H1 (cell line): Measurements from ENCODE around the gene CDADC1. TPM values are rescaled to one million over a fixed set of nuclear protein-coding genes. Genes with fewer than 3 reads are reported as not detected.

Source experiments
- CTCF ChIA-PET: fragments of 300-600 bp; sonication (Branson Sonifier 250); formaldehyde crosslinking; loops from one replicate; lab custom pipeline; 2021; ENCODE audit not compliant: partially characterized antibody; lab: Charles Lee
- POLR2A ChIA-PET: fragments of 300-600 bp; sonication (Branson Sonifier 250); formaldehyde crosslinking; loops from one replicate; lab custom pipeline; 2021; ENCODE audit warnings: inconsistent platforms; ENCODE audit not compliant: partially characterized antibody; lab: Charles Lee
- DNase-seq, 2 experiments: peaks; one replicate each; pipeline versions ENCODE4 v3.0.0 to v3.0.0-alpha.2; 2010 to 2022; ENCODE audit warnings: low spot score in 2 of 2, low read depth in 1 of 2, mixed read lengths in 1 of 2
- FAIRE-seq: peaks from 2 replicates; lab custom pipeline; 2011; peaks lifted over from hg19 to GRCh38; lab: Jason Lieb, UNC
- H2AFZ ChIP-seq: 2 replicates; pipeline ENCODE4 v1.8.1; 2012; ENCODE audit warnings: low read length, inconsistent platforms
- H2AK5ac ChIP-seq: 2 replicates; pipeline ENCODE4 v1.6.1; 2013; ENCODE audit warnings: low read depth, low read length
- H2BK120ac ChIP-seq: replicated peaks from 2 replicates; pipeline ENCODE3; 2013; ENCODE audit warnings: low read depth, low read length, inconsistent platforms
- H2BK12ac ChIP-seq: 2 replicates; pipeline ENCODE4 v1.6.1; 2013; ENCODE audit warnings: low read depth, low read length
- H2BK15ac ChIP-seq: 2 replicates; pipeline ENCODE4 v1.6.1; 2013; ENCODE audit warnings: low read length
- H2BK20ac ChIP-seq: 2 replicates; pipeline ENCODE4 v1.6.1; 2013; ENCODE audit warnings: low read length
- H2BK5ac ChIP-seq: 2 replicates; pipeline ENCODE4 v1.6.1; 2013; ENCODE audit warnings: low read depth, low read length
- H3K14ac ChIP-seq: 2 replicates; pipeline ENCODE4 v1.6.1; 2013; ENCODE audit warnings: inconsistent platforms; ENCODE audit not compliant: insufficient read length
- H3K18ac ChIP-seq: 2 replicates; pipeline ENCODE4 v1.6.1; 2013; ENCODE audit warnings: low read length; ENCODE audit errors: extremely low read depth
- H3K23ac ChIP-seq: 2 replicates; pipeline ENCODE4 v1.6.1; 2013; ENCODE audit warnings: inconsistent platforms; ENCODE audit not compliant: insufficient read length
- H3K23me2 ChIP-seq: 2 replicates; pipeline ENCODE4 v1.6.1; 2013; ENCODE audit warnings: low read depth, low read length
- H3K27ac ChIP-seq: 2 replicates; pipeline ENCODE4 v1.6.1; 2011; ENCODE audit warnings: low read depth, low read length, inconsistent platforms
- H3K27me3 ChIP-seq, 4 experiments: replicated peaks in 1 of 4; 1 replicate in 1 of 4; 2 replicates in 3 of 4; pipeline versions ENCODE4 v1.6.1 to v1.8.1; 2011 to 2013; ENCODE audit warnings: low read length in 3 of 4, mild to moderate bottlenecking in 3 of 4, inconsistent platforms in 2 of 4, mixed read lengths in 2 of 4, moderate library complexity in 1 of 4; ENCODE audit not compliant: control insufficient read depth in 3 of 4, insufficient read depth in 3 of 4; ENCODE audit errors: extremely low read depth in 1 of 4
- H3K36me3 ChIP-seq, 4 experiments: 2 replicates each; pipeline versions ENCODE4 v1.6.1 to v1.8.1; 2011 to 2013; ENCODE audit warnings: mild to moderate bottlenecking in 4 of 4, low read length in 3 of 4, moderate library complexity in 2 of 4, control low read depth in 1 of 4, inconsistent platforms in 1 of 4; ENCODE audit not compliant: insufficient read depth in 4 of 4, control insufficient read depth in 2 of 4
- H3K4ac ChIP-seq: replicated peaks from 2 replicates; pipeline ENCODE3; 2013; ENCODE audit warnings: low read length, low read depth, mixed read lengths, inconsistent platforms; ENCODE audit not compliant: insufficient read length
- H3K4me1 ChIP-seq, 4 experiments: replicated peaks in 1 of 4; 1 replicate in 1 of 4; 2 replicates in 3 of 4; pipeline versions ENCODE4 v1.6.1 to v1.8.1; 2011 to 2013; ENCODE audit warnings: low read length in 3 of 4, inconsistent platforms in 2 of 4, mixed read lengths in 1 of 4; ENCODE audit not compliant: insufficient read depth in 4 of 4, control insufficient read depth in 3 of 4
- H3K4me2 ChIP-seq, 2 experiments: 2 replicates each; pipeline versions ENCODE4 v1.6.1 to v1.8.1; 2011 to 2013; ENCODE audit warnings: low read depth in 2 of 2, low read length in 2 of 2, control low read depth in 1 of 2, inconsistent platforms in 1 of 2, mild to moderate bottlenecking in 1 of 2; ENCODE audit not compliant: insufficient read depth in 1 of 2
- H3K4me3 ChIP-seq, 4 experiments: fragments of 200-600, 300-600 bp in 1 of 4; sonication (generic), shearing (Covaris generic), sonication (Bioruptor Twin) in 1 of 4; 2 replicates each; pipeline versions ENCODE4 v1.5.1 to v1.8.1; 2011 to 2016; ENCODE audit warnings: low read length in 4 of 4, low read depth in 3 of 4, control low read depth in 2 of 4, inconsistent platforms in 2 of 4, mild to moderate bottlenecking in 2 of 4, mixed read lengths in 1 of 4, moderate library complexity in 1 of 4; ENCODE audit not compliant: insufficient read depth in 2 of 4; ENCODE audit errors: extremely low read depth in 1 of 4
- H3K56ac ChIP-seq: replicated peaks from 2 replicates; pipeline ENCODE3; 2013; ENCODE audit warnings: low read depth, mild to moderate bottlenecking, mixed read lengths, low read length, inconsistent platforms; ENCODE audit not compliant: insufficient read length
- H3K79me1 ChIP-seq: 2 replicates; pipeline ENCODE4 v1.6.1; 2013; ENCODE audit warnings: low read depth, low read length, control low read depth
- H3K79me2 ChIP-seq, 2 experiments: 2 replicates each; pipeline versions ENCODE4 v1.6.1 to v1.8.1; 2012 to 2013; ENCODE audit warnings: low read length in 2 of 2, mild to moderate bottlenecking in 2 of 2, inconsistent platforms in 1 of 2; ENCODE audit not compliant: insufficient read depth in 2 of 2, control insufficient read depth in 1 of 2
- H3K9ac ChIP-seq, 4 experiments: replicated peaks in 1 of 4; 1 replicate in 1 of 4; 2 replicates in 3 of 4; pipeline versions ENCODE4 v1.6.1 to v1.8.1; 2011 to 2013; ENCODE audit warnings: low read depth in 3 of 4, low read length in 3 of 4, control low read depth in 2 of 4, mild to moderate bottlenecking in 2 of 4, moderate library complexity in 2 of 4, inconsistent platforms in 1 of 4; ENCODE audit errors: extremely low read depth in 1 of 4
- H3K9me3 ChIP-seq, 2 experiments: 2 replicates each; pipeline versions ENCODE4 v1.6.1 to v1.8.1; 2012 to 2013; ENCODE audit warnings: mild to moderate bottlenecking in 2 of 2, moderate library complexity in 2 of 2, control low read depth in 1 of 2, inconsistent platforms in 1 of 2, low read depth in 1 of 2, low read length in 1 of 2, mixed read lengths in 1 of 2; ENCODE audit not compliant: insufficient read depth in 2 of 2
- H4K20me1 ChIP-seq, 2 experiments: replicated peaks in 1 of 2; 2 replicates each; pipeline versions ENCODE3 to v1.8.1; 2011 to 2013; ENCODE audit warnings: inconsistent platforms in 2 of 2, low read length in 2 of 2, mild to moderate bottlenecking in 1 of 2; ENCODE audit not compliant: insufficient read depth in 2 of 2, control insufficient read depth in 1 of 2
- H4K5ac ChIP-seq: 2 replicates; pipeline ENCODE4 v1.6.1; 2013; ENCODE audit warnings: low read length, low read depth, mixed read lengths, inconsistent platforms; ENCODE audit not compliant: insufficient read length
- H4K8ac ChIP-seq: 2 replicates; pipeline ENCODE4 v1.8.0; 2013; ENCODE audit warnings: mild to moderate bottlenecking, moderate library complexity, low read length, inconsistent platforms; ENCODE audit not compliant: insufficient read depth; ENCODE audit errors: extremely low read depth
- H4K91ac ChIP-seq: replicated peaks from 2 replicates; pipeline ENCODE3; 2013; ENCODE audit warnings: low read length, mixed read lengths, inconsistent platforms; ENCODE audit not compliant: insufficient read length
- BACH1 ChIP-seq: IDR thresholded peaks from 2 replicates; pipeline ENCODE4 v1.6.1; 2012; ENCODE audit warnings: low read length, improper control_type of control experiment
- BRCA1 ChIP-seq: IDR thresholded peaks from 2 replicates; pipeline ENCODE4 v1.6.1; 2012; ENCODE audit warnings: low read depth, low read length, improper control_type of control experiment
- CBX8 ChIP-seq: fragments of 300-800, 300-1000 bp; sonication (generic); IDR thresholded peaks from 2 replicates; pipeline ENCODE4 v1.7.1; 2016; ENCODE audit warnings: low read depth, low read length, borderline replicate concordance
- GABPA ChIP-seq: IDR thresholded peaks from 2 replicates; pipeline ENCODE4 v1.6.1; 2011; ENCODE audit warnings: mild to moderate bottlenecking, low read length, moderate library complexity, borderline replicate concordance; ENCODE audit not compliant: insufficient read depth
- JUN ChIP-seq: IDR thresholded peaks from 2 replicates; pipeline ENCODE4 v1.6.1; 2011; ENCODE audit warnings: low read depth, mild to moderate bottlenecking, improper control_type of control experiment, low read length
- KDM4A ChIP-seq: IDR thresholded peaks from one replicate; pipeline ENCODE4 v1.7.1; 2012; ENCODE audit warnings: low read depth, mild to moderate bottlenecking, moderate library complexity, low read length, inconsistent platforms; ENCODE audit not compliant: severe bottlenecking
- MAFK ChIP-seq: IDR thresholded peaks from 2 replicates; pipeline ENCODE4 v1.6.1; 2012; ENCODE audit warnings: low read depth, mild to moderate bottlenecking, improper control_type of control experiment, low read length
- NANOG ChIP-seq: IDR thresholded peaks from 2 replicates; pipeline ENCODE4 v1.6.1; 2011; ENCODE audit warnings: low read length, low read depth, mild to moderate bottlenecking, inconsistent platforms; ENCODE audit not compliant: insufficient read depth, poor library complexity, severe bottlenecking
- POLR2AphosphoS5 ChIP-seq: IDR thresholded peaks from 2 replicates; pipeline ENCODE4 v1.6.1; 2011; ENCODE audit warnings: low read depth, low read length
- RAD21 ChIP-seq, 2 experiments: IDR thresholded peaks in 1 of 2; conservative IDR thresholded peaks in 1 of 2; 2 replicates each; pipeline ENCODE4 v1.6.1; 2011; ENCODE audit warnings: low read depth in 2 of 2, low read length in 2 of 2, improper control_type of control experiment in 1 of 2, inconsistent platforms in 1 of 2, mild to moderate bottlenecking in 1 of 2, moderate library complexity in 1 of 2
- SRF ChIP-seq: IDR thresholded peaks from 2 replicates; pipeline ENCODE4 v1.6.1; 2011; ENCODE audit warnings: mild to moderate bottlenecking, low read depth, low read length, moderate library complexity
- SUZ12 ChIP-seq: fragments of 200-600 bp; sonication (generic); IDR thresholded peaks from 2 replicates; pipeline ENCODE4 v1.6.1; 2012; ENCODE audit warnings: mild to moderate bottlenecking, inconsistent platforms, low read length, moderate library complexity, mixed read lengths
- WGBS, 2 experiments: shearing (Covaris generic) in 1 of 2; methylation state at CpG; one replicate each; pipeline versions ENCODE4 v1.1.6 to v1.1.7; 2013 to 2015; ENCODE audit warnings: low lambda C conversion rate in 2 of 2, mixed read lengths in 2 of 2, inconsistent platforms in 1 of 2, low coverage in 1 of 2, missing lambda C conversion rate in 1 of 2; ENCODE audit not compliant: insufficient replicate concordance in 2 of 2, insufficient coverage in 1 of 2, insufficient read length in 1 of 2; ENCODE audit errors: extremely low coverage in 1 of 2, missing lambda C conversion rate in 1 of 2; 5-methylcytosine and 5-hydroxymethylcytosine counted together
- polyA plus RNA-seq, 7 experiments: library from polyadenylated mRNA; depleted of rRNA in 3 of 7; stranded (reverse) in 5 of 7; unstranded in 2 of 7; fragments of >200 nt in 5 of 7; fragments of 200-250 nt in 2 of 7; gene quantifications; 1 replicate in 5 of 7; 2 replicates in 1 of 7; 4 replicates in 1 of 7; pipeline versions ENCODE4 v1.2.1 to v1.2.3, GENCODE V29; 2011 to 2013; ENCODE audit warnings: missing spikeins in 2 of 7, mixed read lengths in 2 of 7
- total RNA-seq: library from RNA; stranded (reverse); fragmentation: NEBNext Ultra II Directional; extraction: Animal tissue kit (Norgen Biotek cat#: 25700); gene quantifications from 2 replicates; pipeline ENCODE4 v1.2.1, GENCODE V29; 2021
- TF ChIP-seq, protein P1 (sequence below): IDR thresholded peaks from 2 replicates; pipeline ENCODE4 v1.6.1; 2012; ENCODE audit warnings: low read length, inconsistent platforms

CDADC1 gene
- total and polyA plus RNA-seq, 2 of the 8 experiments (the other 6 are each of a cell fraction or from before 2014, with no cell fraction given) = 0.98 to 2.7 TPM

DNA sequence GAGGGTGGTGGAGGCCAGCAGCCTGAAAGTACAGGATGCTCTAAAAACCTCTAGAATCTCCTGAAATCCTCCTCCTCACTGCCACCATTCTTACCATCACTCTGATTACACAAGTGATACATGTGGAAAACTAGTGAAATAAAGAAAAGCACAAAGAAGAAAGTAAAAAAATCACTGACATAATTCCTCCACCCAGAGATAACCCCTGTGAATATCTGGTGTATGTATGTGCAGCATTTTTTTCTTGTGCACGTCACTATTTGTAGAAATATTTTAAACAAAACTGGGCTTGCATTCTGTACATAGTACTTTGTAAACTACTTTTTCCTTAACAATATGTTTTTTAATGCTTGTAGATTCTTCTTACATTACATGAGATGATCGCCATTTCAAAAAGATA, 73.2 kb downstream of the CDADC1 start:
- Histone ChIP-seq H4K5ac (no peak overlapping the region), H3K4me2 (no peak overlapping the region), H3K9me3 (no peaks in the 10 kb centered on the region), H3K79me1 (no peaks in the 10 kb centered on the region), H2BK15ac (no peak overlapping the region), H3K18ac (no peak overlapping the region), H4K91ac (no peak overlapping the region), H3K36me3 (no peaks in the 10 kb centered on the region), H2BK5ac (no peak overlapping the region), H2AK5ac (no peak overlapping the region), H4K20me1 (no peaks in the 10 kb centered on the region), H2BK12ac (no peak overlapping the region), H3K4me1 (no peaks in the 10 kb centered on the region), H3K4me3 (no peak overlapping the region), H3K23ac (no peak overlapping the region), H3K14ac (no peak overlapping the region), H4K8ac (no peak overlapping the region), H2AFZ (no peak overlapping the region), H3K27ac (no peak overlapping the region), H3K23me2 (no peaks in the 10 kb centered on the region), H2BK120ac (no peak overlapping the region), H2BK20ac (no peak overlapping the region), H3K79me2 (no peaks in the 10 kb centered on the region), H3K9ac (no peak overlapping the region), H3K56ac (no peak overlapping the region), H3K4ac (no peak overlapping the region), H3K27me3 (no peaks in the 10 kb centered on the region)
- 83% methylated on average over 2 of the region's 2 CpGs; no CpG with 5 or more reads in 1 of the 2 experiments for WGBS, 2 experiments
- ChIA-PET POLR2A (no interaction called here), CTCF (interaction anchor here (1.8 kb wide), 1 partner anchor 20 kb away, joined by 7 read pairs; no protein-coding TSS in a partner anchor)
- FAIRE-seq = no peak
- no peak for DNase-seq
- TF ChIP-seq KDM4A (no peak), BRCA1 (no peak), BACH1 (no peak), SRF (no peak), MAFK (no peak), JUN (no peak), CBX8 (no peak), NANOG (no peak), SUZ12 (no peak), POLR2AphosphoS5 (no peak), RAD21 (IDR thresholded peaks at IDR 0.05 in 1 of 2, conservative IDR thresholded peaks at IDR 0.05 in 1 of 2; ENCODE audit: low read depth in 2 of 2, low read length in 2 of 2) (no peak), GABPA (no peak)
- TF ChIP-seq, protein P1, sequence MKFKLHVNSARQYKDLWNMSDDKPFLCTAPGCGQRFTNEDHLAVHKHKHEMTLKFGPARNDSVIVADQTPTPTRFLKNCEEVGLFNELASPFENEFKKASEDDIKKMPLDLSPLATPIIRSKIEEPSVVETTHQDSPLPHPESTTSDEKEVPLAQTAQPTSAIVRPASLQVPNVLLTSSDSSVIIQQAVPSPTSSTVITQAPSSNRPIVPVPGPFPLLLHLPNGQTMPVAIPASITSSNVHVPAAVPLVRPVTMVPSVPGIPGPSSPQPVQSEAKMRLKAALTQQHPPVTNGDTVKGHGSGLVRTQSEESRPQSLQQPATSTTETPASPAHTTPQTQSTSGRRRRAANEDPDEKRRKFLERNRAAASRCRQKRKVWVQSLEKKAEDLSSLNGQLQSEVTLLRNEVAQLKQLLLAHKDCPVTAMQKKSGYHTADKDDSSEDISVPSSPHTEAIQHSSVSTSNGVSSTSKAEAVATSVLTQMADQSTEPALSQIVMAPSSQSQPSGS = no peak
